ENCODE data around the gene PSAPL1. TPM values are rescaled to one million over a fixed set of nuclear protein-coding genes. Genes with fewer than 3 reads are reported as not detected.

The PSAPL1 gene
- total RNA-seq, 1 experiment from 2014 or later, result not detected

- Mint-ChIP-seq H3K9me3 (ENCODE audit: unreplicated experiment) (no peaks in the 10 kb centered on the region), H3K4me3 (ENCODE audit: unreplicated experiment) (no peak overlapping the region), H3K27me3 (ENCODE audit: insufficient read depth, unreplicated experiment) (no peaks in the 10 kb centered on the region), H3K27ac (ENCODE audit: low read depth, unreplicated experiment) (no peak overlapping the region), H3K36me3 (ENCODE audit: insufficient read depth, unreplicated experiment) (no peaks in the 10 kb centered on the region), H3K4me1 (ENCODE audit: insufficient read depth, unreplicated experiment) (peaks cover 5% of the 10 kb centered on the region)
- no peak for TF ChIP-seq CTCF (IDR thresholded peaks at IDR 0.05; ENCODE audit: unreplicated experiment)
- ChIA-PET POLR2A (no interaction called here), CTCF (no interaction called here)
- peak; percentile 25 for DNase-seq (ENCODE audit: unreplicated experiment)
- intact Hi-C loops (cut with micrococcal nuclease), result no loop called here
- BruUV-seq (replicated peaks), result no TSS peak
These were observed 53.4 kb downstream of the PSAPL1 start for GRCh38 chr4:7381221-7381889.

Small RNAs within 50 kb of the gene (microRNA-seq; reads per million reads assigned to microRNA genes)
- not detected for gene MIR4274

Other genes starting within 250 kb of the PSAPL1 start
- 0.05 TPM in 1 of 2 replicates, not detected in the other for gene SORCS2, start 242.4 kb downstream of the PSAPL1 start, total RNA-seq (2022)